Activated naive CD4-positive, alpha-beta T cell treated with anti-CD3 and anti-CD28 coated beads, Interleukin-2, amount 10 ng/mL, durations not matched to agents 7 days and 5 days (primary cell): Measurements from ENCODE around the gene CRB3.
"Not testable (repeated sequence)": the region's sequence is repeated elsewhere in the genome, so short reads cannot be mapped to it uniquely, and the experiment has no call there.

Experiments used
- CTCF ChIA-PET: fragments of 350-600 bp; sonication (Branson Sonifier 250); formaldehyde crosslinking; loops from one replicate; lab custom pipeline; 2021; ENCODE audit warnings: antibody characterized with exemption; lab: Charles Lee
- DNase-seq: peaks from one replicate; pipeline ENCODE4 v3.0.0-alpha.2; 2020
- H3K27ac Mint-ChIP-seq: one replicate; pipeline ENCODE4 v1.8.0; 2021; ENCODE audit warnings: mild to moderate bottlenecking, moderate library complexity, mixed read lengths
- H3K27me3 Mint-ChIP-seq: one replicate; pipeline ENCODE4 v1.8.0; 2021; ENCODE audit warnings: mild to moderate bottlenecking, mixed read lengths
- H3K36me3 Mint-ChIP-seq: one replicate; pipeline ENCODE4 v1.8.0; 2021; ENCODE audit warnings: mixed read lengths
- H3K4me1 Mint-ChIP-seq: one replicate; pipeline ENCODE4 v1.8.0; 2021; ENCODE audit warnings: mixed read lengths
- H3K4me3 Mint-ChIP-seq: one replicate; pipeline ENCODE4 v1.8.0; 2021; ENCODE audit warnings: mild to moderate bottlenecking, moderate library complexity, mixed read lengths
- H3K9me3 Mint-ChIP-seq: one replicate; pipeline ENCODE4 v1.8.0; 2021; ENCODE audit warnings: mixed read lengths

The CRB3 gene

GRCh38 chr19:6425732-6426620 is 38.1 kb upstream of the CRB3 start:
- Mint-ChIP-seq H3K9me3 (peaks cover 3% of the 10 kb centered on the region), H3K4me1 (peaks cover 42% of the 10 kb centered on the region), H3K27me3 (peaks cover 8% of the 10 kb centered on the region), H3K4me3 (peak overlapping the region; percentile 69), H3K27ac (peak overlapping the region; percentile 88), H3K36me3 (peaks cover 11% of the 10 kb centered on the region)
- CTCF ChIA-PET, result interaction anchor here (0.9 to 1.6 kb wide), 4 partner anchors 9 to 79 kb away, joined by 3 to 5 read pairs (median 3); partner anchors contain the start of gene GTF2F1
- no peak for DNase-seq

DNA sequence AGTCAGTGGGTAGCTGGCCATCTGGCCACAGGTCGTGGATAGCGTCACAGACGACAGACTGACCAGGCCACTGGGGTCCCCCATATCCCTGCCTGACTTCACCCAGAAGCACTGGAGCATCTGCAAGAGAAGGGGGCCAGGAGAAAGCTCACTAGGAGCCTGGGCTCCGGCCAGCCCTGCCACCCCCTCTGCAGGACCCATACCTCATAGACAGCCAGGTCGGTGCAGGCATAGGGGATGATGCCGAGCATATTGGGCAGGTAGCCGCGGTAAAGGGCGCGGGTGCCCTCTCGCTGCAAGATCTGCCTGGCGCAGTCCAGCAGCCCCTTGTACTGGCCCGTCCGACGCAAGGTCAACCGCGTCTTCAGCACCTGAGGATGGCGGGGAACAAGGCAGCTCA is 36.9 kb upstream of the CRB3 start:
- peaks cover 18% of the 10 kb centered on the region for H3K27me3 Mint-ChIP-seq
- peaks cover 3% of the 10 kb centered on the region for H3K9me3 Mint-ChIP-seq
- CTCF ChIA-PET, result interaction anchor here (1.4 to 1.6 kb wide), 2 partner anchors 34 to 208 kb away, joined by 3 to 4 read pairs; partner anchors contain the start of gene GTF2F1
- peaks cover 8% of the 10 kb centered on the region for H3K36me3 Mint-ChIP-seq
- H3K4me3 Mint-ChIP-seq, result no peak overlapping the region
- H3K4me1 Mint-ChIP-seq, result peaks cover 39% of the 10 kb centered on the region
- H3K27ac Mint-ChIP-seq, result peak overlapping the region; percentile 19
- DNase-seq, result no peak

DNA sequence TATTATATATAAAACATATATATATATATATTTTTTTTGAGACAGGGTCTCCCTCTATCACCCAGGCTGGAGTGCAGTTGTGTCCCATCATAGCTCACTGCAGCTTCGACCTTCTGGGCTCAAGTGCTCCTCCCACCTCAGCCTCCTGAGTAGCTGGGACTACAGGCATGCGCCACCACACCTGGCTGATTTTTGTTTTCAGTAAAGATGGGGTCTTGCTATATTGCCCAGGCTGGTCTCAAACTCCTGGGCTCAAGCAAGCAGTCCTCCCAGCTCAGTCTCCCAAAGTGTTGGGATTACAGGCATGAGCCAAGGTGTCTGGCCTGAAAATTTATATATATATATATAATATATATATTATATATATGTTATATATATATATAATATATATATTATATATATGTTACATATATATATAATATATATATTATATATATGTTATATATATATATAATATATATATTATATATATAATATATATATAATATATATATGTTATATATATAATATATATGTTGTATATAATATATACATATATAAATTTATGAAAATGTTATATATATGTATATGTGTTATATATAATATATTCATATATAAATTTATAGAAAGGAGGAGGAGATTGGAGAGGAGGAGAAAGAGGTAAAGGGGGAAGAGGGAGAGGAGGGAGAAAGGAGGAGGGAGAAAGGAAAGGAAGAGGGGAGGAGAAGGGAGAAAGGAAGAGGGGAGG is 35.2 kb upstream of the CRB3 start:
- peaks cover 23% of the 10 kb centered on the region for H3K4me1 Mint-ChIP-seq
- H3K27ac Mint-ChIP-seq, H3K4me3 Mint-ChIP-seq, DNase-seq, CTCF ChIA-PET, H3K9me3 Mint-ChIP-seq, H3K36me3 Mint-ChIP-seq: not testable (repeated sequence)
- H3K27me3 Mint-ChIP-seq, result peaks cover 19% of the 10 kb centered on the region

- Mint-ChIP-seq H3K36me3 (no peaks in the 10 kb centered on the region), H3K27ac (no peak overlapping the region), H3K9me3 (peaks cover 3% of the 10 kb centered on the region), H3K4me1 (peaks cover 23% of the 10 kb centered on the region), H3K27me3 (peaks cover 19% of the 10 kb centered on the region), H3K4me3 (peak overlapping the region; percentile 30)
- no peak for DNase-seq
- CTCF ChIA-PET, result no interaction called here
Observed at GRCh38 chr19:6429419-6430221, 34.5 kb upstream of the CRB3 start.

GRCh38 chr19:6431891-6432290 is 32.2 kb upstream of the CRB3 start:
- DNase-seq, result no peak
- Mint-ChIP-seq H3K27me3 (peaks cover 19% of the 10 kb centered on the region), H3K4me3 (no peak overlapping the region), H3K27ac (no peak overlapping the region), H3K36me3 (no peaks in the 10 kb centered on the region), H3K9me3 (no peaks in the 10 kb centered on the region), H3K4me1 (peaks cover 8% of the 10 kb centered on the region)
- CTCF ChIA-PET, result interaction anchor here (1.4 kb wide), 1 partner anchor 213 kb away, joined by 3 read pairs; no protein-coding TSS in a partner anchor

DNA sequence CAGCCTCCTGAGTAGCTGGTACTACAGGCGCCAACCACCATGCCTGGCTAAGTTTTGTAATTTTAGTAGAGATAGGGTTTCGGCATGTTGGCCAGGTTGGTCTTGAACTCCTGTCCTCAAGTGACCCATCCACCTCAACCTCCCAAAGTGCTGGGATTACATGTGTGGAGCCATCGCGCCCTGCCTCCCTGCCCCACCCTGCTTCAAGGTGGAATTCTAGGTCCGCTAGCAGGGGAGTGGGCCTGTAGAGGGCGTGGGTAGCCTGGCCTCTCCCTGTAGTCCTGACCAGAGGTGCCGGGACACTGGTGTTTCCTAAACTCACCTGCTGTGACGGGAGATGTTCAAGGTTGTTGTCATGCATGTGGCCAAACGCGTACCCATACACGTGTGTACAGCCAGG is 30.9 kb upstream of the CRB3 start:
- CTCF ChIA-PET, result no interaction called here
- Mint-ChIP-seq H3K4me3 (no peak overlapping the region), H3K27me3 (peaks cover 19% of the 10 kb centered on the region), H3K36me3 (no peaks in the 10 kb centered on the region), H3K9me3 (no peaks in the 10 kb centered on the region), H3K27ac (no peak overlapping the region), H3K4me1 (peaks cover 8% of the 10 kb centered on the region)
- DNase-seq, result no peak

GRCh38 chr19:6433663-6434062 is 30.4 kb upstream of the CRB3 start, which contains the start of gene SLC25A41:
Gene SLC25A41 (minus strand): TSS chr19:6433763. CDS start chr19:6433693, 70 bp downstream.
- CTCF ChIA-PET, result no interaction called here
- no peak within 1 kb of the TSS for H3K4me3 Mint-ChIP-seq
- H3K27ac Mint-ChIP-seq, result no peak within 1 kb of the TSS
- no peaks in the 10 kb centered on the region for H3K36me3 Mint-ChIP-seq
- no peaks in the 10 kb centered on the region for H3K9me3 Mint-ChIP-seq
- no peak for DNase-seq
- H3K4me1 Mint-ChIP-seq, result peaks cover 8% of the 10 kb centered on the region
- H3K27me3 Mint-ChIP-seq, result peaks cover 19% of the 10 kb centered on the region

DNA sequence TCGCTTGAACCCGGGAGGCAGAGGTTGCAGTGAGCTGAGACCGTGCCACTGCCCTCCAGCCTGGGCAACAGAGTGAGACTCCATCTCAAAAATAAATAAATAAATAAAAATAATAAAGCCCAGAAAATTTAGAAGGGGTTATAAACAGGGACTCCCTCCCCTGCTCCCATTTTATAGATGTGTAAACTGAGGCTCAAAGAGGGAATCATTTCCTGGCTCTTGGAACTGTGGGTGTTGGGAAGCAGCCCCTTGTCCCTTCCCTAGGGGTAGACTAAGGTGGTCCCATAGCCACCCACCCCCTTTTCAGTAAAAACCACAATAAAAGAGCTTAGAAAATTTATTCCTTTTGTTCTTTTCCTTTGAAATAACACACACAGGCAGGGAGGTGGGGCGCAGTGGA is 24.3 kb upstream of the CRB3 start:
- H3K27ac Mint-ChIP-seq, result no peak overlapping the region
- no peaks in the 10 kb centered on the region for H3K9me3 Mint-ChIP-seq
- H3K27me3 Mint-ChIP-seq, result no peaks in the 10 kb centered on the region
- H3K36me3 Mint-ChIP-seq, result no peaks in the 10 kb centered on the region
- CTCF ChIA-PET, result no interaction called here
- no peak for DNase-seq
- H3K4me1 Mint-ChIP-seq, result no peaks in the 10 kb centered on the region
- no peak overlapping the region for H3K4me3 Mint-ChIP-seq

GRCh38 chr19:6440905-6441304 is 23.2 kb upstream of the CRB3 start:
- Mint-ChIP-seq H3K4me3 (no peak overlapping the region), H3K36me3 (no peaks in the 10 kb centered on the region), H3K27ac (no peak overlapping the region), H3K9me3 (no peaks in the 10 kb centered on the region), H3K27me3 (no peaks in the 10 kb centered on the region), H3K4me1 (no peaks in the 10 kb centered on the region)
- CTCF ChIA-PET, result no interaction called here
- no peak for DNase-seq

- CTCF ChIA-PET, result no interaction called here
- Mint-ChIP-seq H3K9me3 (no peaks in the 10 kb centered on the region), H3K36me3 (peaks cover 4% of the 10 kb centered on the region), H3K4me3 (no peak overlapping the region), H3K4me1 (no peaks in the 10 kb centered on the region), H3K27ac (no peak overlapping the region), H3K27me3 (no peaks in the 10 kb centered on the region)
- DNase-seq, result no peak
Observed at GRCh38 chr19:6442087-6442688, 21.9 kb upstream of the CRB3 start.

DNA sequence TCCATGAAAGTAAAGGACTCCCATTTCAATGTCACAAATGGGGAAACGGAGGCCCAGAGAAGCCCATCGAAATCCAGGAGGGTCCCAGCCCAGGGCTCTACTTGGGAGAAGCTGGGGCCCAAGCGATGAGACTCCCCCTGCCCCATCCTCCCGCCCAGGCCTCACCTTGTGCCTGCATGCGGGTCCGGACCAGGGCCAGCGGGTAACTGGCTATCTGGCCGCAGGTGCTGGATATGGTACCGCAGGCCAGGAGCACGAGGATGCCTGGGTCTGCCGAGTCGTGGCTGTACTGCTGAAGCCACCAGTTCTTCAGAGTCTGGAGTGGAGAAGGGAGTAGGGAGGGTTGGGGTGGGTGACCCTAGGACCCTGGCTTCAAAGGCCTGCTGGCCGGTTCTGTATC is 20.1 kb upstream of the CRB3 start:
- no peak overlapping the region for H3K27ac Mint-ChIP-seq
- CTCF ChIA-PET, result no interaction called here
- H3K4me3 Mint-ChIP-seq, result no peak overlapping the region
- no peaks in the 10 kb centered on the region for H3K27me3 Mint-ChIP-seq
- no peak for DNase-seq
- peaks cover 4% of the 10 kb centered on the region for H3K36me3 Mint-ChIP-seq
- H3K9me3 Mint-ChIP-seq, result no peaks in the 10 kb centered on the region
- no peaks in the 10 kb centered on the region for H3K4me1 Mint-ChIP-seq

GRCh38 chr19:6446452-6446851 is 17.6 kb upstream of the CRB3 start:
- Mint-ChIP-seq H3K4me3 (no peak overlapping the region), H3K36me3 (peaks cover 9% of the 10 kb centered on the region), H3K9me3 (no peaks in the 10 kb centered on the region), H3K4me1 (no peaks in the 10 kb centered on the region), H3K27me3 (no peaks in the 10 kb centered on the region), H3K27ac (no peak overlapping the region)
- CTCF ChIA-PET, result interaction anchor here (0.8 kb wide), 1 partner anchor 70 kb away, joined by 4 read pairs; no protein-coding TSS in a partner anchor
- DNase-seq, result no peak

DNA sequence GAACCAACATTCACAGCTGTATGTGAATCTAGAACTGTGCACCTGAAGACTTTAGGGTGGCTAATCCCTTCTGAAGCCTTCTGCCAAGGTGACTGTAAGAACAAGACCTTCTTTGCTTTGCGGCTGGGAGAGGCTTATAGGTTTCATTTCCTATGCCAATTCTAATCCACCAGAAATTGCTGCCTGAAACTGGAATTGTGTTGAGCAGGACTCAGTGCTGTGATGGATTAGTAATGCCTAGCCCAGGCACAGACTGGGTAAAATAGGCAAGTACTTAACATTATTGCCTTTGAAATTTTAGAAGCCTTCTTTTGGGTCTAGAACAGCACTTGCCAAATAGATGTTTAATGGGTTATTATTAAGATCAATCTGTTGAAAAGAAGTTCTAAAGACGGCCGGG is 16.0 kb upstream of the CRB3 start:
- no peaks in the 10 kb centered on the region for H3K27me3 Mint-ChIP-seq
- CTCF ChIA-PET, result no interaction called here
- H3K36me3 Mint-ChIP-seq, result peaks cover 20% of the 10 kb centered on the region
- H3K4me1 Mint-ChIP-seq, result no peaks in the 10 kb centered on the region
- DNase-seq, result no peak
- no peak overlapping the region for H3K27ac Mint-ChIP-seq
- H3K9me3 Mint-ChIP-seq, result peaks cover 4% of the 10 kb centered on the region
- no peak overlapping the region for H3K4me3 Mint-ChIP-seq
